Measurements from ENCODE around the gene CCDC191.

- TF ChIP-seq POLR2A (IDR thresholded peaks at IDR 0.05) (no peak), CTCF (IDR thresholded peaks at IDR 0.05) (no peak)
Measured at GRCh38 chr3:113953677-113954076, 102.6 kb downstream of the CCDC191 start.
